GM12878 (cell line): Measurements from ENCODE around the gene AVEN. TPM values are rescaled to one million over a fixed set of nuclear protein-coding genes. Genes with fewer than 3 reads are reported as not detected.

Source experiments
- ATAC-seq: fragments of 200-7000 bp; cut with Tn5 transposase; 3 replicates; pipeline ENCODE4 v1.9.1; 2020; ENCODE audit warnings: mild to moderate bottlenecking, moderate library complexity
- BruUV-seq: library from RNA; stranded (reverse); fragments of 400-500 nt; replicated peaks from 2 replicates; lab custom pipeline; 2021; lab: Mats Ljungman, UMichigan
- CTCF ChIA-PET: fragments of 300-600 bp; sonication (Branson Sonifier 250); formaldehyde crosslinking; extraction: SDS; loops from one replicate; lab custom pipeline; 2021; ENCODE audit warnings: inconsistent platforms; lab: Yijun Ruan, JAX
- POLR2A ChIA-PET: fragments of 350-600 bp; formaldehyde crosslinking; extraction: SDS; loops from one replicate; lab custom pipeline; 2021; ENCODE audit warnings: inconsistent platforms; lab: Charles Lee
- RAD21 ChIA-PET: fragments of 300-600 bp; sonication (Branson Sonifier 250); formaldehyde crosslinking; loops from one replicate; lab custom pipeline; 2023; ENCODE audit warnings: antibody characterized with exemption; ENCODE audit not compliant: unreplicated experiment; lab: Charles Lee
- SMC1A ChIA-PET: fragments of 300-600 bp; sonication (Branson Sonifier 250); formaldehyde crosslinking; loops from one replicate; lab custom pipeline; 2023; ENCODE audit not compliant: unreplicated experiment, uncharacterized antibody; lab: Charles Lee
- DNase-seq: peaks from one replicate; pipeline ENCODE4 v3.0.0-alpha.2; 2011; ENCODE audit warnings: low read depth, low spot score
- FAIRE-seq: peaks from 3 replicates; lab custom pipeline; 2011; peaks lifted over from hg19 to GRCh38; lab: Jason Lieb, UNC
- H2AFZ ChIP-seq: 2 replicates; pipeline ENCODE4 v1.6.0; 2011; ENCODE audit warnings: low read depth, low read length, control low read depth; ENCODE audit not compliant: control insufficient read depth
- H3K27ac ChIP-seq: 2 replicates; pipeline ENCODE4 v1.5.1; 2011; ENCODE audit warnings: control low read depth; ENCODE audit not compliant: control insufficient read depth, insufficient read depth
- H3K27me3 ChIP-seq, 2 experiments: replicated peaks in 1 of 2; 2 replicates each; pipeline versions ENCODE4 v1.6.0 to v1.6.1; 2011; ENCODE audit warnings: low read length in 1 of 2; ENCODE audit not compliant: control insufficient read depth in 2 of 2, insufficient read depth in 2 of 2
- H3K36me3 ChIP-seq, 2 experiments: 2 replicates each; pipeline ENCODE4 v1.5.1; 2011; ENCODE audit warnings: low read length in 1 of 2; ENCODE audit not compliant: control insufficient read depth in 2 of 2, insufficient read depth in 2 of 2
- H3K4me1 ChIP-seq: 2 replicates; pipeline ENCODE4 v1.6.1; 2011; ENCODE audit warnings: mild to moderate bottlenecking, low read length, moderate library complexity, mixed read lengths; ENCODE audit not compliant: control insufficient read depth, insufficient read depth
- H3K4me2 ChIP-seq: 2 replicates; pipeline ENCODE4 v1.6.0; 2011; ENCODE audit warnings: control low read depth; ENCODE audit not compliant: control insufficient read depth, insufficient read depth
- H3K4me3 ChIP-seq: fragments of 200-600 bp; sonication (generic); 2 replicates; pipeline ENCODE4 v1.5.1; 2016
- H3K79me2 ChIP-seq: 2 replicates; pipeline ENCODE4 v1.6.0; 2011; ENCODE audit warnings: low read length; ENCODE audit not compliant: control insufficient read depth, insufficient read depth
- H3K9ac ChIP-seq: 2 replicates; pipeline ENCODE4 v1.8.0; 2011; ENCODE audit warnings: low read length, control low read depth, mixed read lengths; ENCODE audit not compliant: control insufficient read depth, insufficient read depth
- H3K9me3 ChIP-seq: replicated peaks from 3 replicates; pipeline ENCODE4 v1.5.1; 2011; ENCODE audit warnings: mild to moderate bottlenecking, low read length; ENCODE audit not compliant: control insufficient read depth, insufficient read depth
- H4K20me1 ChIP-seq: 2 replicates; pipeline ENCODE4 v1.6.0; 2011; ENCODE audit not compliant: control insufficient read depth, insufficient read depth
- BCLAF1 ChIP-seq: fragments of 450-650 bp; IDR thresholded peaks from 2 replicates; pipeline ENCODE4 v1.6.1; 2017; ENCODE audit warnings: antibody characterized with exemption, mild to moderate bottlenecking, moderate library complexity
- CEBPB ChIP-seq, 2 experiments: fragments of 150-350 bp in 1 of 2; IDR thresholded peaks; 2 replicates each; pipeline ENCODE4 v1.6.1; 2012 to 2014; ENCODE audit warnings: low read depth in 2 of 2, low read length in 2 of 2, borderline replicate concordance in 1 of 2, inconsistent platforms in 1 of 2
- JUNB ChIP-seq: IDR thresholded peaks from 2 replicates; pipeline ENCODE4 v1.6.1; 2016; ENCODE audit warnings: antibody characterized with exemption, mild to moderate bottlenecking
- MAX ChIP-seq: IDR thresholded peaks from 2 replicates; pipeline ENCODE4 v1.6.1; 2012; ENCODE audit warnings: low read depth, low read length, improper control_type of control experiment
- MEF2B ChIP-seq: fragments of 450-650 bp; IDR thresholded peaks from 2 replicates; pipeline ENCODE4 v1.6.1; 2018; ENCODE audit warnings: mild to moderate bottlenecking, moderate library complexity; ENCODE audit not compliant: partially characterized antibody, poor library complexity, severe bottlenecking
- NFIC ChIP-seq: IDR thresholded peaks from 2 replicates; pipeline ENCODE4 v1.6.1; 2012; ENCODE audit warnings: low read depth, mild to moderate bottlenecking, inconsistent platforms, low read length, moderate library complexity
- NFYB ChIP-seq: IDR thresholded peaks from 2 replicates; pipeline ENCODE4 v1.6.1; 2011; ENCODE audit warnings: low read depth, mild to moderate bottlenecking, low read length, improper control_type of control experiment, moderate library complexity; ENCODE audit not compliant: insufficient read depth
- NR2F1 ChIP-seq: fragments of 450-650 bp; conservative IDR thresholded peaks from 2 replicates; pipeline ENCODE4 v1.6.1; 2017; ENCODE audit warnings: mild to moderate bottlenecking
- PAX8 ChIP-seq: fragments of 450-650 bp; IDR thresholded peaks from 2 replicates; pipeline ENCODE4 v1.6.1; 2017; ENCODE audit warnings: mild to moderate bottlenecking, moderate library complexity
- PKNOX1 ChIP-seq: fragments of 450-650 bp; IDR thresholded peaks from 2 replicates; pipeline ENCODE4 v1.6.1; 2016; ENCODE audit warnings: mild to moderate bottlenecking
- POLR2A ChIP-seq: IDR thresholded peaks from 2 replicates; pipeline ENCODE4 v1.6.1; 2011; ENCODE audit warnings: low read depth, mild to moderate bottlenecking, low read length
- ZNF687 ChIP-seq: fragments of 450-650 bp; IDR thresholded peaks from 2 replicates; pipeline ENCODE4 v1.6.1; 2017; ENCODE audit warnings: mild to moderate bottlenecking, moderate library complexity
- WGBS: methylation state at CpG from one replicate; pipeline ENCODE4 v1.1.6; 2016; ENCODE audit warnings: low lambda C conversion rate; ENCODE audit not compliant: insufficient replicate concordance, insufficient coverage; ENCODE audit errors: missing lambda C conversion rate; 5-methylcytosine and 5-hydroxymethylcytosine counted together
- in situ Hi-C: fragments of 300-500 bp; cut with MboI; formaldehyde crosslinking; loops from 9 replicates; pipeline ENCODE4 v1.14.3; 2018; ENCODE audit warnings: mixed read lengths
- intact Hi-C: fragments of 100-400 bp; cut with micrococcal nuclease; formaldehyde crosslinking; loops from one replicate; pipeline ENCODE4 v1.14.2; 2022; ENCODE audit not compliant: unreplicated experiment
- polyA plus RNA-seq, 11 experiments: library from polyadenylated mRNA; depleted of rRNA in 4 of 11; unstranded in 6 of 11; stranded (reverse) in 5 of 11; fragments of >200 nt; fragmentation: Nextera tagmentation in 4 of 11; fragmentation: Illumina TruSeq in 1 of 11; extraction: Ambion mirVana in 4 of 11; extraction: Trizol in 1 of 11; gene quantifications; 1 replicate in 1 of 11; 2 replicates in 10 of 11; pipeline versions ENCODE4 v1.2.1 to v1.2.3, GENCODE V29; 2011 to 2016; ENCODE audit warnings: inconsistent platforms in 2 of 11, missing spikeins in 2 of 11, low read depth in 1 of 11
- total RNA-seq, 4 experiments: library from RNA; depleted of rRNA in 3 of 4; stranded (reverse); fragments of >200 nt in 3 of 4; fragmentation: Illumina TruSeq in 1 of 4; extraction: Trizol in 1 of 4; gene quantifications; 2 replicates each; pipeline versions ENCODE4 v1.2.1 to v1.2.3, GENCODE V29; 2013 to 2021

The AVEN gene
- total and polyA plus RNA-seq, 10 of the 15 experiments (the other 5 are each of a cell fraction or from before 2014, with no cell fraction given): 1.4 to 15.1 (median 10.5) TPM

GRCh38 chr15:33903661-33904060 lies 135.3 kb downstream of the AVEN start:
- Histone ChIP-seq H3K4me2 (no peak overlapping the region), H3K36me3 (no peaks in the 10 kb centered on the region), H4K20me1 (no peaks in the 10 kb centered on the region), H3K4me1 (no peaks in the 10 kb centered on the region; the same call in 1 of the 2 replicates), H3K79me2 (no peaks in the 10 kb centered on the region), H3K9ac (no peak overlapping the region), H3K4me3 (no peak overlapping the region), H3K9me3 (no peaks in the 10 kb centered on the region), H3K27me3 (no peaks in the 10 kb centered on the region), H2AFZ (no peak overlapping the region), H3K27ac (no peak overlapping the region)
- FAIRE-seq (no peak), ATAC-seq (no peak), DNase-seq (no peak)
- SMC1A ChIA-PET: no interaction called here
- intact Hi-C loops (no loop called here), in situ Hi-C loops (no loop called here)
- no TSS peak for BruUV-seq
- POLR2A ChIA-PET: no interaction called here
- WGBS: 22% methylated on average over 2 of the region's 2 CpGs
- CTCF ChIA-PET: no interaction called here
- RAD21 ChIA-PET: no interaction called here
- no peak for TF ChIP-seq MAX
- TF ChIP-seq BCLAF1: no peak
- no peak for TF ChIP-seq CEBPB (IDR thresholded peaks at IDR 0.05; ENCODE audit: borderline replicate concordance in 1 of 2, low read depth in 2 of 2, low read length in 2 of 2)
- no peak for TF ChIP-seq NFYB
- TF ChIP-seq NR2F1: no peak
- no peak for TF ChIP-seq POLR2A
- no peak for TF ChIP-seq NFIC
- no peak for TF ChIP-seq JUNB
- TF ChIP-seq PAX8: no peak
- TF ChIP-seq ZNF687: no peak
- TF ChIP-seq PKNOX1: no peak
- TF ChIP-seq MEF2B: no peak
